ENCODE data around the gene SRGAP2.
"Not testable (repeated sequence)": the region's sequence is repeated elsewhere in the genome, so short reads cannot be mapped to it uniquely, and the experiment has no call there.

The SRGAP2 gene

DNA sequence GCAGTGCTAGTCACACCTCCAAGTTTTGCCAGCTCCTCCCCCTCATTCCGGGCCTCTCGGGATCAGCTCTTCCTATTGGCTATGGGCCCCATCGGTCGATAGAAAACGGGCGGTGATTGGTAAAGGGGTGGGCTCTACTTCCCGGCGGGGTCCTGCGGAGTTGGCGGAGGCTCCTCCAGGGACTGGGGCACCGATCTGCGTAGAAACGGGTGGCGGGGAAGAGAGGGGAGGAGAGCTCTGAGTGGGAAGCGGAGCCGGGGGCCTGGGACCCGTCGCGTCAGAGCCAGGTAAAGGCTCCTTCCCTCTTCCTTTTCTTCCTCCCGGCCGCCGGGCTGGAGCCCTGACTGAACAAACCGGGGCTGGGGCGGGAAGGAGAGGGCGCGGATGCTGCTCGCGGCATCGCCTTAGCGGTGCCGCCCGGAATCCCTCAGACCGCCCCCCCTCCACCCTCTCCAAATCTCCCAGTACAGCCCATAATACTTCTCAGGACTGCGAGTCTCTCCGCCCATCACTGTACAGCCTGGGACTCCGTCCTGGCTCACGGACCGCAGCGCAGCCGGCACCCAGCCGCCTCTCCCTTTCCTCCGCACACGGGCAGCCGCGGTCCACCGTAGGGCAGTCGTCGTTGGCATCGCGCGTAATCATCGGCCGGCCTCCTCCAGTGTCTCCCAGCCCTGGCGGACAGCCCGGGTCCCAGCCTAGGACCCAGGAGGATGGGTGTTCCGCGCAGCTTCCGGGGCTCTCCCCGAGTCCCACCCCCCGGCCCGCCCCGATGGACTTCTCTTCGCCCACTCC is at the start of gene SRGAP2:
TSS of gene SRGAP2 (plus strand) at position 178 of the 795 bp plus-strand sequence. CDS start 2,430 bp downstream, outside the sequence.
- not testable (repeated sequence) for H3K9me3 ChIP-seq (ENCODE audit: severe bottlenecking); H3K27me3 ChIP-seq (ENCODE audit: insufficient read depth, low read depth, severe bottlenecking); H3K27ac ChIP-seq; H3K36me3 ChIP-seq
- H3K4me3 ChIP-seq (ENCODE audit: low read depth, low read length) = peak within 1 kb of the TSS; percentile 63
- peak; percentile 95 for DNase-seq

DNA sequence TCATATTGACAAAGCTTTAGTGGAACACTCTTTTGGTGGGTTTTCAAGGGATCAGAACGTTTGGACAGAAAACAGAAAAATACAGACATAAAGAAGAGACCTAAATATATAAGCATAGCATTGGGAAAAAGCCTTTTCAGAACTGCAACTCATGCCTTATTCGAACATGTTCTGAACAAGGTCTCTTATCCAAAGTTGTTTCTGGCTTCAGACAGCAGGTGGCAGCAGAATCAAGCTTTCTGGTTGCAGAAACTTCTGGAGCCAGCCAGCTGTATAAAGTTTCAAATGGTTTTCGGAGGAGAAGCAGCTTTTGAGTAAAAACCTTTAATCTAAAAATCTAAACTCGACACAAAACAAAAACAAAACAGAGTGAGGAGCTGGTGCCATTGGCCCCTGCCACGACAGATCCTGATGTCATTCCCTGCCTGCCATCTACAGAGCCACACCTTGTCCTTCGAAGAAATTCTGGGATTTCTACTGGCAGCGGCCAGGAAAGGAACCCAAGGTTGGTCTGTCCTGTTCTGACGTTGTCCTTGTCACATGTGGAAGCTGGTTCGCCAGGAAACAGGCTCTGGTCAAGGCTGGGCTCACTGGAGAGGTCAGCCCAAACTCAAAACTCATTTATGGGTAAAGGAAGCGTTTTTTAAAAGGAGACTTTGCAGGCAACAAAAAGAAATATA is 35.9 kb upstream of the SRGAP2 start:
- H3K9me3 ChIP-seq (ENCODE audit: severe bottlenecking); H3K27ac ChIP-seq; H3K36me3 ChIP-seq; DNase-seq; H3K27me3 ChIP-seq (ENCODE audit: insufficient read depth, low read depth, severe bottlenecking); H3K4me3 ChIP-seq (ENCODE audit: low read depth, low read length): not testable (repeated sequence)

DNA sequence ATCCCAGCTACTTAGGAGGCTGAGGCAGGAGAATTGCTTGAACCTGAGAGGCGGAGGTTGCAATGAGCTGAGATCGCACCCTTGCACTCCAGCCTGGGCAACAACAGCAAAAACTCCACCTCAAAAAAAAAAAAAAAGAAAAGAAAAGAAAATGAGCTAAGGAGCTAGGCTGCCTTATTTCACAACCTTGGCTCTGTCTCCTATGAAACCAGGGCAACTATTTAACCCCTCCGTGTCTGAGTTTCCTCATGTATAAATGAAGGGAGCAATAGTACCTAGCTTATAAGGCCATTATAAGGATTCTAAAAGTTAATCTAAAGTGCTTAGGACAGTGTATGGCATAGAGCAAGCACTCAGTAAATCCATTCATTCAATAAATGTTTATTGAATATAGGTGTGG is 33.5 kb upstream of the SRGAP2 start:
- not testable (repeated sequence) for DNase-seq; H3K9me3 ChIP-seq (ENCODE audit: severe bottlenecking); H3K27me3 ChIP-seq (ENCODE audit: insufficient read depth, low read depth, severe bottlenecking); H3K36me3 ChIP-seq; H3K4me3 ChIP-seq (ENCODE audit: low read depth, low read length); H3K27ac ChIP-seq

DNA sequence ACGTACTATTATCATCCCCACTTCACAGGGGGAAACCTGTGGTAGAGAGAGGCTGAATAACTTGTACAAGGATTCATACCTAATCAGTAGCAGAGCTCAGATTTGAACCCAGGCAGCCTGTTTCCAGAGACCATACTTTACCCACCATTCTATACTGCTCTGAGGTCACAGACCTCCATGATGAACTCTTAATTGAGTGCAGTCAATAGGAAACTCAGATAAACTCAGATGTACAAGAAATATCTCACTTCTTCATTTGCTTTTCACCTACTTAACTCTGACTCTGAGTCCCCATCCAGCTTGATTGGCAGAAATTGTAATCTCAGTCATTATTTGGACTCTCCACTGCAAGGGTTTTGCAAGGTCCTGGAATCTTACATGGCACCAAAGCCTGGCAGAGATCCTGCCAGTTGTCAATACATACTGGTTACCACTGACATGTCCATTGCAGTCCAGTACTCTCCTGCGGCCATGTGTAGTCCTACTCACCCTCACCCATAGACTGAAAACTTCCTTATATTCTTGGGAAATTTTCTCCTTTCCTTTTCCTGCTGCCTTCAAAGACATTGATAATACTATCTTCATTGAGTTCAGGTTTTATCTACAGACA is 30.1 kb upstream of the SRGAP2 start:
- DNase-seq; H3K4me3 ChIP-seq (ENCODE audit: low read depth, low read length); H3K27me3 ChIP-seq (ENCODE audit: insufficient read depth, low read depth, severe bottlenecking); H3K27ac ChIP-seq; H3K36me3 ChIP-seq; H3K9me3 ChIP-seq (ENCODE audit: severe bottlenecking): not testable (repeated sequence)

DNA sequence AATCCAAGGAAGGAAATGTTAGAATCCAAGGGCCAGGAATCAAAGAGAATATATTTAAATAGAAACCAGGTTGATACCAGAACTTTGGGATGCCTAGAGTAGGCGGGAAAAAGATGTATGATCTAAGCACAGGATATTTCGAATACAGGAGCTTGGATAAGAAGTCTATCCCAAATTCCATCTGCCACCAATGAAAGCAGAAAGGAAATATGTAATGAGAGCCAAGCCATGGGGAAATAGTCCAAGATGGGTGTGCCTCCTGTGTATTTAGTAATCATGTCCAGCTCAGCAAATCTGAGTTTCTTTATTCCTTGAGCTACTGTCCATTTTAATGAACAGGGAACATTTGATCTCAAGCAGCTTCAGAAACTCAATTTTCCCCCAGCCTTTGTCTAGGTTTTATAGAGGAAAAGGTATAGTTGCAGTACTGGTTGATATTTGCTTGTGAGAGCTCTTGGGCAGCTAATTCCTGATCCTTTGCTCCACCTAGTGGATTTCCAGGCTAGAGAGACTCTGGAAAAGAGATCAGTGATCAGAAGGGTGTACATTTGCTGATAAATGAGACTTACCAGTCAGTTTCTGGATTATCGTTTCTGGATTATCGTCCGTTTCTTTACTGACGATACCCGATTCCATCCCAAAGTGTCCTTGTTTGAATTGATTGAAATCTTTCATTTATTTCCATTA is 29.0 kb upstream of the SRGAP2 start:
- peak; percentile 61 for DNase-seq
- not testable (repeated sequence) for H3K9me3 ChIP-seq (ENCODE audit: severe bottlenecking); H3K27ac ChIP-seq; H3K36me3 ChIP-seq; H3K4me3 ChIP-seq (ENCODE audit: low read depth, low read length); H3K27me3 ChIP-seq (ENCODE audit: insufficient read depth, low read depth, severe bottlenecking)
- TF ChIP-seq, protein P1, sequence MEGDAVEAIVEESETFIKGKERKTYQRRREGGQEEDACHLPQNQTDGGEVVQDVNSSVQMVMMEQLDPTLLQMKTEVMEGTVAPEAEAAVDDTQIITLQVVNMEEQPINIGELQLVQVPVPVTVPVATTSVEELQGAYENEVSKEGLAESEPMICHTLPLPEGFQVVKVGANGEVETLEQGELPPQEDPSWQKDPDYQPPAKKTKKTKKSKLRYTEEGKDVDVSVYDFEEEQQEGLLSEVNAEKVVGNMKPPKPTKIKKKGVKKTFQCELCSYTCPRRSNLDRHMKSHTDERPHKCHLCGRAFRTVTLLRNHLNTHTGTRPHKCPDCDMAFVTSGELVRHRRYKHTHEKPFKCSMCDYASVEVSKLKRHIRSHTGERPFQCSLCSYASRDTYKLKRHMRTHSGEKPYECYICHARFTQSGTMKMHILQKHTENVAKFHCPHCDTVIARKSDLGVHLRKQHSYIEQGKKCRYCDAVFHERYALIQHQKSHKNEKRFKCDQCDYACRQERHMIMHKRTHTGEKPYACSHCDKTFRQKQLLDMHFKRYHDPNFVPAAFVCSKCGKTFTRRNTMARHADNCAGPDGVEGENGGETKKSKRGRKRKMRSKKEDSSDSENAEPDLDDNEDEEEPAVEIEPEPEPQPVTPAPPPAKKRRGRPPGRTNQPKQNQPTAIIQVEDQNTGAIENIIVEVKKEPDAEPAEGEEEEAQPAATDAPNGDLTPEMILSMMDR (IDR thresholded peaks at IDR 0.05; ENCODE audit: low read depth, low read length) = peak; percentile 49

DNA sequence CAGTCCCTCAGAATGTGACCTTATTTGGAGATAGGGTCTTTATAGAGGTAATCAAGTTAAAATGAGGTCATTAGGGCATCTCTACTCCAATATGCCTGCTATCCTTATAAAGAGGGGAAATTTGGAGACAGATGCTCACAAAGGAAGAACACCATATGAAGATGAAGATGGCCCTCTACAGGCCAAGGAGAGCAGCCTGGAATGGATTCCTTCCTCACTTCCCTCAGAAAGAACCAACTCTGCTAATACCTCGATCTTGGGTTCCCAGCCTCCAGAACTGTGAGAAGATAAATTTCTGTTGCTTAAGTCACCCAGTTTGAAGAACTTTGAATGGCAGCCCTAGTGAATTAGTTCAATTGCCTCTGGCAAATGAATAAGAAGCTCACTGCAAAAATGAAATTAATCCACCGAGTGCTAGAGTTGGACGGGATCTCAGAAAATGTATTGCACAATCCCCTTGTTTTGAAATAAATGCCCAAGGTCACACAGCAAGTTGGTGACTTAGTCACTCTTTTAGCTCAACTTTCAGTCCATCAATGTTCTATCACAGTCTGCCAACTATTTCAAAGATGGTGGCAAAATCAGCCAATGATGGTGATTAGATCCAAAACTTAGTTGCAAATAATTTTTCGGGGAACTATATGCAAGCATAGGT is 27.8 kb upstream of the SRGAP2 start:
- DNase-seq = peak; percentile 34
- not testable (repeated sequence) for H3K4me3 ChIP-seq (ENCODE audit: low read depth, low read length); H3K27ac ChIP-seq; H3K36me3 ChIP-seq; H3K9me3 ChIP-seq (ENCODE audit: severe bottlenecking); H3K27me3 ChIP-seq (ENCODE audit: insufficient read depth, low read depth, severe bottlenecking)
- TF ChIP-seq, protein P1 (IDR thresholded peaks at IDR 0.05; ENCODE audit: low read depth, low read length) = peak; percentile 76

DNA sequence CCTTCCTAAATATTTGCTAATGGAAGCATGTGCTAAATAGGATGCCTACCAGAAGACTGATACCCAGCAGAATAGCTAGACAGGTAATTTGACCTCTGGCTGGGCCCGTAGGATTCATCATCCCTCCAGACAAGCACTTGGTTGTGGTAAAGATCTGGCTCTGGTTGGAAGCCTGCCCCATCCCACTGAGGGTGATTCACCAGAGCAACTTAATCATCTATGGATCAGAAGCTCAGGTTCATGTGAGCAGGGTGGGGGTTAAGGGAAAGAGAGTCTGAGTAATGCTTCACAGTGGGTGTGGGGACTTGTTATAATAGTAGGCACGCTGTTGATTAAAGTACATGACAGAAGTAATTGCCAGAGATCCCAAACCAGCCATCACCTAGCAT is 27.2 kb upstream of the SRGAP2 start:
- not testable (repeated sequence) for DNase-seq; H3K9me3 ChIP-seq (ENCODE audit: severe bottlenecking); H3K36me3 ChIP-seq; H3K27me3 ChIP-seq (ENCODE audit: insufficient read depth, low read depth, severe bottlenecking); H3K4me3 ChIP-seq (ENCODE audit: low read depth, low read length); H3K27ac ChIP-seq

DNA sequence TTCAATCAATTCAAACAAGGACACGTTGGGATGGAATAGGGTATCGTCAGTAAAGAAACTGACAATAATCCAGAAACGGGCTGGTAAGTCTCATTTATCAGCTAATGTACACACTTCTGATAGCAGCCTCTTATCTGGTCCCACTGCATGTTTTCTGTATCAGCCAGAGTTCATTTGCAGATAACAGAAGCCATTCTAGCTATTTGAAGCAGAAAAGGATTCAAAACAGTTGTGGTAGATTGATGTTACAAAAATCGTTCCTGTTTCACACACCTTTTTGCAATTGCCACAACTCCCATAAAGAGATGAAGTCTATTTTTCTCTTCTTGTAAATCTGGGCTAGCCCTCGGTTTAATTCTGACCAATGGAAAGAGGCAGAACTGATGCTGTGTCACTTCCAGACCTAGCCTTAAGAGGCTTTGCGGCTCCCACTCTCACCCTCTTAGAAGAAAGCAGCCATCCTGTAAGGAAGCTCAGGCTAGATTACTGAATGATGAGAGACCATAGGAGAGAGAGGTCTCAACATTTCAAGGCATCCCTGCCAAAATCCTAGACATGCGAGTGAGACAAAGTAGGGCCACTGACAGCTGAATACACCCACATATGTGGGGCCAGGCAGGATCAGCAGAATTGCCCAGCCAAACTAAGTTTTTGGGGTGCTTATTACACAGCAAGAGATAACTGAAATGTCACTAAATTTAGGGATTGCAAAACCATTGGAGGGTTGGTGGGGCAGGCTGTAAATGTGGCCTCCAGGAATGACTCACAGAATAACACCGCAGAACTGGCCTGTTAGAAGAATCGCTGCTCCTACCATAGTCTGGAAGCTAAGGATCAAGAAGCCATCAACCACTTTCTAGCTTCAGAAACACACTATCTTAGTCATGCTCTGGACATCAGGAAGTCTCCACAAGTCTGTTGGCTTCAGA is 25.0 kb upstream of the SRGAP2 start:
- DNase-seq = peak; percentile 44
- not testable (repeated sequence) for H3K27ac ChIP-seq; H3K4me3 ChIP-seq (ENCODE audit: low read depth, low read length); H3K9me3 ChIP-seq (ENCODE audit: severe bottlenecking); H3K36me3 ChIP-seq; H3K27me3 ChIP-seq (ENCODE audit: insufficient read depth, low read depth, severe bottlenecking)

DNA sequence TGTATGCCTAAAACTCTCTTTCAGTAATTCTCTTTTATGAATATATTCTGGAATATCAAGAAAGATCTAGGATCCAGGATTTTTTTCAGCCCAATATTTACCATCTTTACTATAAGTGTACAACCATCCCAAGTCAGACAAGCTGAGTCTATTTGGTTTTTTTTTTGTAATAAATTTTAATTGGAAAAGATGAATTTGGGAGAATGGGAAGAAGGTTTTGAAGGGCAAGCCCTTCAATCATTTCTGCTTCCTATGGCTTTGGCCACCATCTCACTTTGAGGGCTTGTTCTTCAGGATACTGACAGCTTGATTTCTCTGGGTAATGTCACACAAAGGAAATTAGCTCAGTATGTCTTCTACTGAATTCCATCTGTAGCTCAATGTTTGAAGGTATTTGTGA is 23.7 kb upstream of the SRGAP2 start:
- H3K27me3 ChIP-seq (ENCODE audit: insufficient read depth, low read depth, severe bottlenecking); H3K27ac ChIP-seq; H3K4me3 ChIP-seq (ENCODE audit: low read depth, low read length); DNase-seq; H3K36me3 ChIP-seq; H3K9me3 ChIP-seq (ENCODE audit: severe bottlenecking): not testable (repeated sequence)

DNA sequence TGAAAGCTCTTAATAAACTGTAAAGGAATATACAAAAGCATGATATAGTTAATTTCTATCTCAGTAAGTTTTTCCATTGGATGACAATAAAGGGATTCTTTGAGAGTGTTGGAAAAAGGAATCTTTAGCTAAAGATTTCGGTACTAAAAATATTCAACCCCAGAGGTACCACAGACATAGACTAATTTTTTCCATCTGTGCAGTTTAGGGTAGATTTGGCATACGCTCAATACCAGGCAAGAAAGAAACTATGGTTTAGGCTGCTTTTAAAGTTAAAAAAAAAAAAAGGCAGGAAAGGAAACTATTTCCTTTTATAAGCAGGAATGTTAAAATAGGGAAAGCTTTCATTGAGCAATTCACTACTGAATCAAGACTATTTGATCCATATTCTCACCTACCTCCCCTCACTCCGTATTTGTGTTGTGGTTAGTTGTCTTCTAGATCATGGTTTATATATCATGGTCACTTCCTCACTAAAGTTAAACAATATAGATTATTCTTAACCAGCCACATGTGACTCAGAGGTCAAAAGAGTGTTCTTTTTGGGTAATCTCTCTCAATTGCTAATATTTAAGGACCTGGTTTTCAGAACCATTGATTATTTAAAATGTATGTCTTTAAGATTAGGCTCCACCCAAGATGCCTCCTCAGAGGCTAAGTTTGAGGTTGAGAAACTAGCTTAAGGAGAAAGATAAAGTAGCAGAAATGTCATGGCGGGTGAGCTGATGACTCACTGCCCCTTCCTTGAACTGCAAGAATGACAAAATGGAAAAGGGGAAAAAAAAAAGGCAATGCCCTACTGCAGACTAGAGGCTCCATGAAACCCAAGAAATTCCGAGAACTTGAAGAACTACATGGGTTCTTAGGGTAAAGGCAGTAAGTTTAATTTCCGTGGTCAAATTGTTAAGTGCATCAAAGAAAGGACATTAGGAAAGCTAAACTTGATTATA is 20.7 kb upstream of the SRGAP2 start:
- not testable (repeated sequence) for H3K9me3 ChIP-seq (ENCODE audit: severe bottlenecking); DNase-seq; H3K27ac ChIP-seq; H3K27me3 ChIP-seq (ENCODE audit: insufficient read depth, low read depth, severe bottlenecking); H3K36me3 ChIP-seq; H3K4me3 ChIP-seq (ENCODE audit: low read depth, low read length)

All from WERI-Rb-1 (cell line).